Measurements from ENCODE around the gene ADAMTS20.

GRCh38 chr12:43493261-43493797 is 58.7 kb downstream of the ADAMTS20 start:
- TF ChIP-seq CTCF (IDR thresholded peaks at IDR 0.05; ENCODE audit: low read depth, low read length) (no peak), EZH2phosphoT487 (IDR thresholded peaks at IDR 0.05; ENCODE audit: low read depth) (no peak)

All from OCI-LY3 (cell line).